ENCODE data around the gene RMC1.

Gene RMC1

GRCh38 chr18:23539911-23540525 is 36.7 kb downstream of the RMC1 start:
- ChIA-PET POLR2A (no interaction called here), CTCF (interaction anchor here (0.7 to 2.9 kb wide), 4 partner anchors 16 to 378 kb away, joined by 3 to 16 read pairs (median 3); no protein-coding TSS in a partner anchor)
- no peak for TF ChIP-seq CTCF (IDR thresholded peaks at IDR 0.05; ENCODE audit: insufficient read depth, low read length, missing control alignments)
- DNase-seq (ENCODE audit: low read depth, low spot score), result no peak
- no peak overlapping the region for H3K4me3 ChIP-seq (ENCODE audit: low read depth, low read length)

- DNase-seq (ENCODE audit: low read depth, low spot score), result no peak
- no peak for TF ChIP-seq CTCF (IDR thresholded peaks at IDR 0.05; ENCODE audit: insufficient read depth, low read length, missing control alignments)
- POLR2A ChIA-PET, result no interaction called here
- CTCF ChIA-PET, result interaction anchor here (0.8 to 2.9 kb wide), 4 partner anchors 25 to 377 kb away, joined by 3 to 16 read pairs (median 3); no protein-coding TSS in a partner anchor
- H3K4me3 ChIP-seq (ENCODE audit: low read depth, low read length), result no peak overlapping the region
These were observed 37.6 kb downstream of the RMC1 start for GRCh38 chr18:23540867-23541266.

- ChIA-PET CTCF (interaction anchor here (0.8 to 2.9 kb wide), 2 partner anchors 26 to 161 kb away, joined by 3 to 16 read pairs; no protein-coding TSS in a partner anchor), POLR2A (no interaction called here)
- DNase-seq (ENCODE audit: low read depth, low spot score), result no peak
- TF ChIP-seq CTCF (IDR thresholded peaks at IDR 0.05; ENCODE audit: insufficient read depth, low read length, missing control alignments), result no peak
- no peak overlapping the region for H3K4me3 ChIP-seq (ENCODE audit: low read depth, low read length)
These were observed 38.2 kb downstream of the RMC1 start for GRCh38 chr18:23541349-23542093.

- H3K4me3 ChIP-seq (ENCODE audit: low read depth, low read length), result no peak overlapping the region
- POLR2A ChIA-PET, result no interaction called here
- DNase-seq (ENCODE audit: low read depth, low spot score), result no peak
- TF ChIP-seq CTCF (IDR thresholded peaks at IDR 0.05; ENCODE audit: insufficient read depth, low read length, missing control alignments), result no peak
- CTCF ChIA-PET, result interaction anchor here (0.8 to 2.9 kb wide), 3 partner anchors 15 to 37 kb away, joined by 3 to 16 read pairs (median 3); no protein-coding TSS in a partner anchor
These were observed 39.1 kb downstream of the RMC1 start for GRCh38 chr18:23542461-23542860.

- CTCF ChIA-PET, result interaction anchor here (0.9 to 1.1 kb wide), 2 partner anchors 47 to 157 kb away, joined by 3 read pairs; no protein-coding TSS in a partner anchor
- POLR2A ChIA-PET, result no interaction called here
- H3K4me3 ChIP-seq (ENCODE audit: low read depth, low read length), result no peak overlapping the region
- no peak for TF ChIP-seq CTCF (IDR thresholded peaks at IDR 0.05; ENCODE audit: insufficient read depth, low read length, missing control alignments)
- no peak for DNase-seq (ENCODE audit: low read depth, low spot score)
These were observed 42.0 kb downstream of the RMC1 start for GRCh38 chr18:23545247-23545789.

GRCh38 chr18:23547306-23547705 is 44.0 kb downstream of the RMC1 start:
- POLR2A ChIA-PET, result no interaction called here
- DNase-seq (ENCODE audit: low read depth, low spot score), result no peak
- no peak for TF ChIP-seq CTCF (IDR thresholded peaks at IDR 0.05; ENCODE audit: insufficient read depth, low read length, missing control alignments)
- CTCF ChIA-PET, result interaction anchor here (0.8 to 2.0 kb wide), 5 partner anchors 24 to 156 kb away, joined by 3 to 6 read pairs (median 4); no protein-coding TSS in a partner anchor
- H3K4me3 ChIP-seq (ENCODE audit: low read depth, low read length), result no peak overlapping the region

Measured in AG04449 (cell line).